Astrocyte (in vitro differentiated cells and primary cell): ENCODE measurements around the gene SCAMP4.
A peak's percentile ranks its signal among the peaks of the same experiment; 100 is the strongest.

Experiments used
- CTCF ChIP-seq: IDR thresholded peaks from 2 replicates; pipeline ENCODE4 v1.5.1; 2011; ENCODE audit warnings: low read depth, mild to moderate bottlenecking, inconsistent platforms, low read length, moderate library complexity; ENCODE audit not compliant: insufficient read depth
- EZH2 ChIP-seq: IDR thresholded peaks from 2 replicates; pipeline ENCODE4 v1.6.1; 2012; ENCODE audit warnings: mild to moderate bottlenecking, low read length, inconsistent platforms; ENCODE audit not compliant: insufficient read depth

- TF ChIP-seq CTCF (peak; percentile 34), EZH2 (no peak)
Observed at GRCh38 chr19:1864480-1865171, 40.6 kb upstream of the SCAMP4 start.
